GM13977 (cell line): ENCODE results near the gene SRSF3.
A peak's percentile ranks its signal among the peaks of the same experiment; 100 is the strongest.

Experiments
- DNase-seq: peaks from one replicate; pipeline ENCODE4 v3.0.0; 2012; ENCODE audit warnings: low spot score
- CTCF ChIP-seq: IDR thresholded peaks from 2 replicates; pipeline ENCODE4 v1.5.1; 2012; ENCODE audit warnings: mild to moderate bottlenecking, control low read depth; ENCODE audit not compliant: insufficient read depth; ENCODE audit errors: extremely low read depth, missing control alignments
- in situ Hi-C: fragments of 300-500 bp; cut with MboI; formaldehyde crosslinking; loops from one replicate; pipeline ENCODE4 v1.12.0; 2022; ENCODE audit warnings: low sequenced_read_pairs, low pct_unique_long_range_greater_than_20kb, mixed read lengths, inconsistent platforms; ENCODE audit not compliant: unreplicated experiment

The SRSF3 gene

GRCh38 chr6:36615018-36615761, 21.0 kb downstream of the SRSF3 start:
- in situ Hi-C loops: loop anchor here (10.0 kb wide), 1 partner anchor 140 kb away; no protein-coding TSS in a partner anchor
- peak; percentile 73 for TF ChIP-seq CTCF
- peak; percentile 56 for DNase-seq

GRCh38 chr6:36616893-36617521, 22.8 kb downstream of the SRSF3 start:
- DNase-seq: no peak
- in situ Hi-C loops: loop anchor here (10.0 kb wide), 1 partner anchor 138 kb away; no protein-coding TSS in a partner anchor
- no peak for TF ChIP-seq CTCF

DNA sequence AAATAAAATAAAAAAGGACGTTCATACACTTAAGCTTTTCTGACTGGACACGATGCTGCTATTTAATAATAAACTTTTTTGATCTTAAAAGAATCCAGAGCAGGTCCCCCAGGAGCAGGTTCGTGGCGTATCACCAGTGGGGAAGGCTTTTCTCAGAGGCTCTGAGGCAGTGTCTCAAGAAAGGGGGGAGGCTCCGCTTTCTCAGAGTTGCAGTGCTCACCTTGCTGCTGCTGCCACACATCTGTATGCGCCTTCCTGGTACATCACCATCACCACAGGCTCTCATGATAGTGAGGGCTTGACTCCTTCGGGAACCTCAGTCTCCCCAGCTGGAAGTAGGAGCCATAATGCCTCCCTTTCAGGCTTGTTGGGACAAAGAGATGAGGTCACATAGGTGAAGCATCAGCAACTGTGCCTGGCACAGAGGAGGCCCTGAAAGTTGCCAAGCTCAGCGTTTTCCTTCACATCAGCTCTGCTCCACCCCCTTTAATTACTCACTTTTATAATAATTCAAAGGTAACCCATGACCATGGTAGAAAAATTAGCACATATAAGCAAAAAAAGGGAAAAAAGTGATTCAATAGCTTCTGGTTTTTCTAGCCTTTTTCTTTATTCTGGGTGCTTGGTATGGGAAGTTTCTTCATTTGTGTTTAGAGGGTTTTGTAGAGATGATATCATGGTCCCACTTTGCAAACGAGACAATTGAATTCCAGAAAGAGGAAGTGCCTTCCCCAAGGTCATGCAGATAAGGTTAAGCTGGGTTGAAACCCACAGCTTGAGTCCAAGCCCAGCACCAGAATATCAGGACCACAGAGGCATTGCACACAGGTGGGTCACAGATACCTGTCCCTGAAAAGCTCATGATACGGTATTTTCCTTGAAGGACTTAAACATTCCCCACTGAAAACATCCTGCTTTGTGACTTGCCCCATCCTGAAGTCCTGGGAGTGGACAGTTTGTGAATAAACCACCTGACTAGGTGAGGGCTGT, 24.5 kb downstream of the SRSF3 start:
- no peak for DNase-seq
- in situ Hi-C loops: loop anchor here (10.0 kb wide), 1 partner anchor 136 kb away; no protein-coding TSS in a partner anchor
- no peak for TF ChIP-seq CTCF

- no peak for DNase-seq
- TF ChIP-seq CTCF: no peak
- in situ Hi-C loops: loop anchor here (5.0 kb wide), 1 partner anchor 61 kb away; no protein-coding TSS in a partner anchor
Observed at GRCh38 chr6:36621371-36621855, 27.3 kb downstream of the SRSF3 start.

DNA sequence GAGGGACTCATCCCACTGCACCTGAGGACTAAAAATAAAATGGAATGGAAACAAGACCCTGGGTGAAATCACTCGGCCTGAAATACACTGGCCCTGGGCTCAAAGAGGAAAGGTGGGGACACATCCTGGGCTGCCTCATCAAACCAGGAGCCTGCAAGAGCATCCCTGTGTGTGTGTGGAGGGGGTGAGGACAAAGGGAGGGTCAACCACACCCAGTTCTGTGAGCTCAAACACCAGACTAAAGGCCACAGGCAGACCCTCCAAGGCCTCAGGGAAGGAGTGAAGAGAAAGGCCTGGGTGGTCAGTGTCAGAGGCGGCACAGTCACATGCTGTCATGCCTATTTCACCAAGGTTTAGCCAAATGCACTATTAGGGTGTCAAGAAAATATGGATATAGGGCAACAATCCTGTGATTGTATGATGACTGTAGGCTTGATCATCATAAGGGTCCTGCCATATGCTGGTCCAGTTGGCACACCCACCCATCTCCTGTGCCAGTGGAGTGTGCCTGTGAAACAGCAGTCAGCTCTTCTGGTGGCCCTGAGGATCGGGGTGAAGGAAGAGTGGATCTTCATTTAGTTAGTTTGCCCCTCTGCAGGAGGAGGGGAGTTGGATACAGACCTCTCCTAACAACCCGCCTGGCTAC, 28.9 kb downstream of the SRSF3 start:
- no peak for TF ChIP-seq CTCF
- DNase-seq: no peak
- in situ Hi-C loops: loop anchor here (5.0 kb wide), 1 partner anchor 59 kb away; no protein-coding TSS in a partner anchor
